B cell (primary cell): Measurements from ENCODE around the gene CD72. TPM values are rescaled to one million over a fixed set of nuclear protein-coding genes. Genes with fewer than 3 reads are reported as not detected.

ENCODE experiments used
- ATAC-seq: fragments of 200-7000 bp; cut with Tn5 transposase; one replicate; pipeline ENCODE4 v1.10.0; 2021; ENCODE audit warnings: low read depth, mild to moderate bottlenecking, moderate number of reproducible peaks, moderate library complexity
- CTCF ChIA-PET: fragments of 350-600 bp; sonication (Branson Sonifier 250); formaldehyde crosslinking; loops from one replicate; lab custom pipeline; 2021; ENCODE audit warnings: antibody characterized with exemption, inconsistent platforms; lab: Charles Lee
- POLR2A ChIA-PET: fragments of 350-600 bp; sonication (Branson Sonifier 250); formaldehyde crosslinking; loops from one replicate; lab custom pipeline; 2021; ENCODE audit warnings: antibody characterized with exemption; lab: Charles Lee
- DNase-seq: peaks from one replicate; pipeline ENCODE4 v3.0.0; 2013
- H2AFZ ChIP-seq: 2 replicates; pipeline ENCODE4 v1.6.1; 2012; ENCODE audit warnings: mild to moderate bottlenecking, low read depth, low read length; ENCODE audit not compliant: insufficient read depth, poor library complexity, severe bottlenecking
- H3K27ac ChIP-seq, 2 donors: 1 replicate in 1 of 2; 2 replicates in 1 of 2; pipeline ENCODE4 v1.5.1; 2012 to 2013; ENCODE audit warnings: low read length in 2 of 2, mild to moderate bottlenecking in 2 of 2, moderate library complexity in 1 of 2
- H3K27me3 ChIP-seq, 4 experiments: fragments of 200-600 bp in 1 of 4; sonication (generic) in 1 of 4; replicated peaks in 1 of 4; 1 replicate in 2 of 4; 2 replicates in 2 of 4; pipeline versions ENCODE4 v1.6.1 to v1.7.0; 2013 to 2016; ENCODE audit warnings: low read length in 3 of 4, mild to moderate bottlenecking in 2 of 4, mixed read lengths in 1 of 4, moderate library complexity in 1 of 4; ENCODE audit not compliant: insufficient read depth in 4 of 4, control insufficient read depth in 3 of 4; ENCODE audit errors: control extremely low read depth in 1 of 4
- H3K36me3 ChIP-seq, 2 experiments: replicated peaks in 1 of 2; 1 replicate in 1 of 2; 2 replicates in 1 of 2; pipeline versions ENCODE4 v1.6.1 to v1.7.1; 2013; ENCODE audit warnings: low read length in 1 of 2; ENCODE audit not compliant: insufficient read depth in 2 of 2, control insufficient read depth in 1 of 2; ENCODE audit errors: control extremely low read depth in 1 of 2, extremely low read depth in 1 of 2
- H3K4me1 ChIP-seq, 2 donors: fragments of 200-600 bp in 1 of 2; sonication (generic) in 1 of 2; 1 replicate in 1 of 2; 2 replicates in 1 of 2; pipeline versions ENCODE4 v1.5.1 to v1.6.1; 2013 to 2017; ENCODE audit warnings: low read length in 2 of 2; ENCODE audit not compliant: control insufficient read depth in 2 of 2, insufficient read depth in 2 of 2
- H3K4me2 ChIP-seq: replicated peaks from 2 replicates; pipeline ENCODE3; 2012; ENCODE audit warnings: mild to moderate bottlenecking, low read depth, low read length; ENCODE audit not compliant: poor library complexity, severe bottlenecking
- H3K4me3 ChIP-seq, 5 experiments: fragments of 200-600 bp in 1 of 5; sonication (generic) in 1 of 5; 1 replicate in 3 of 5; 2 replicates in 2 of 5; pipeline versions ENCODE4 v1.5.1 to v1.7.0; 2011 to 2016; ENCODE audit warnings: low read length in 4 of 5, mild to moderate bottlenecking in 4 of 5, low read depth in 2 of 5, control low read depth in 1 of 5, moderate library complexity in 1 of 5; ENCODE audit not compliant: insufficient read depth in 1 of 5; ENCODE audit errors: control extremely low read depth in 1 of 5, extremely low read depth in 1 of 5
- H3K79me2 ChIP-seq: fragments of 200-600 bp; sonication (generic); one replicate; pipeline ENCODE4 v1.6.0; 2016; ENCODE audit warnings: low read length; ENCODE audit not compliant: control insufficient read depth, insufficient read depth
- H3K9ac ChIP-seq: fragments of 200-600 bp; sonication (generic); 2 replicates; pipeline ENCODE4 v1.6.1; 2017; ENCODE audit warnings: mild to moderate bottlenecking, low read length, moderate library complexity
- H3K9me3 ChIP-seq, 3 donors: one replicate each; pipeline versions ENCODE4 v1.6.1 to v1.7.1; 2013; ENCODE audit warnings: low read length in 2 of 3; ENCODE audit not compliant: control insufficient read depth in 2 of 3, insufficient read depth in 1 of 3; ENCODE audit errors: control extremely low read depth in 1 of 3
- H4K20me1 ChIP-seq: 2 replicates; pipeline ENCODE4 v1.6.0; 2012; ENCODE audit warnings: mild to moderate bottlenecking, low read length; ENCODE audit not compliant: insufficient read depth, control insufficient read depth, poor library complexity, severe bottlenecking
- H3K27ac Mint-ChIP-seq: one replicate; pipeline ENCODE4 v1.8.0; 2021; ENCODE audit warnings: mixed read lengths
- H3K27me3 Mint-ChIP-seq: one replicate; pipeline ENCODE4 v1.8.0; 2021; ENCODE audit warnings: mixed read lengths
- H3K4me1 Mint-ChIP-seq: one replicate; pipeline ENCODE4 v1.8.0; 2021; ENCODE audit warnings: mixed read lengths
- H3K4me3 Mint-ChIP-seq: one replicate; pipeline ENCODE4 v1.8.0; 2021; ENCODE audit warnings: mixed read lengths
- H3K9me3 Mint-ChIP-seq: one replicate; pipeline ENCODE4 v1.8.0; 2022; ENCODE audit warnings: mixed read lengths; ENCODE audit not compliant: insufficient read depth
- CTCF ChIP-seq: fragments of 200-600 bp; IDR thresholded peaks from one replicate; pipeline ENCODE4 v1.8.0; 2022; ENCODE audit warnings: antibody characterized with exemption, mild to moderate bottlenecking
- EZH2 ChIP-seq: IDR thresholded peaks from 2 replicates; pipeline ENCODE4 v1.6.1; 2012; ENCODE audit warnings: borderline replicate concordance, low read depth, mild to moderate bottlenecking, moderate library complexity, low read length; ENCODE audit not compliant: insufficient read depth, poor library complexity, severe bottlenecking
- WGBS: methylation state at CpG from one replicate; pipeline ENCODE4 v1.1.5; 2013; ENCODE audit warnings: missing lambda C conversion rate; ENCODE audit not compliant: insufficient coverage; 5-methylcytosine and 5-hydroxymethylcytosine counted together
- intact Hi-C: fragments of 100-400 bp; cut with micrococcal nuclease; formaldehyde crosslinking; loops from one replicate; pipeline ENCODE4 v1.10.0; 2022
- polyA plus RNA-seq: library from polyadenylated mRNA; depleted of rRNA; stranded (reverse); fragments of >200 nt; gene quantifications from 2 replicates; pipeline ENCODE4 v1.2.3, GENCODE V29; 2012
- total RNA-seq, 2 donors: library from RNA; stranded (reverse); fragments of 120-200 nt in 1 of 2; gene quantifications; 1 replicate in 1 of 2; 2 replicates in 1 of 2; pipeline versions ENCODE4 v1.2.3 to v1.2.4, GENCODE V29; 2013 to 2022

CD72 gene
- total and polyA plus RNA-seq, 2 donors (not counting 1 experiment from before 2014, with no cell fraction given), result 94.6 to 436 TPM

GRCh38 chr9:35628389-35628991, 10.3 kb upstream of the CD72 start:
- Mint-ChIP-seq H3K4me3 (no peak overlapping the region), H3K27ac (peak overlapping the region; percentile 10), H3K4me1 (peaks cover 37% of the 10 kb centered on the region), H3K27me3 (no peaks in the 10 kb centered on the region), H3K9me3 (no peaks in the 10 kb centered on the region)
- no peak overlapping the region for H3K9ac ChIP-seq
- no peak for TF ChIP-seq CTCF
- no peak for TF ChIP-seq EZH2
- H3K27ac ChIP-seq, result no peak overlapping the region
- ATAC-seq (no peak), DNase-seq (no peak)
- intact Hi-C loops, result no loop called here
- no peak overlapping the region for H3K4me3 ChIP-seq
- H2AFZ ChIP-seq, result no peak overlapping the region
- WGBS, result 99% methylated on average over 6 of the region's 6 CpGs
- ChIA-PET POLR2A (interaction anchor here (0.6 to 1.8 kb wide), 4 partner anchors 9 to 99 kb away, joined by 3 to 9 read pairs (median 4); no protein-coding TSS in a partner anchor), CTCF (interaction anchor here (0.7 to 3.0 kb wide), 7 partner anchors 8 to 68 kb away, joined by 3 to 21 read pairs (median 4); no protein-coding TSS in a partner anchor)
- H4K20me1 ChIP-seq, result no peaks in the 10 kb centered on the region
- no peak overlapping the region for H3K4me2 ChIP-seq
- no peaks in the 10 kb centered on the region for H3K27me3 ChIP-seq
- H3K4me1 ChIP-seq, result peaks cover 14 to 16% of the 10 kb centered on the region in 2 donors
- peaks cover 6% of the 10 kb centered on the region for H3K79me2 ChIP-seq
- no peaks in the 10 kb centered on the region for H3K36me3 ChIP-seq
- H3K9me3 ChIP-seq, result no peaks in the 10 kb centered on the region

GRCh38 chr9:35627575-35627974, 9.4 kb upstream of the CD72 start:
- Histone ChIP-seq H3K27ac (no peak overlapping the region), H2AFZ (no peak overlapping the region), H3K4me1 (peaks cover 12 to 15% of the 10 kb centered on the region in 2 donors), H3K9ac (no peak overlapping the region), H3K36me3 (no peaks in the 10 kb centered on the region), H3K4me2 (no peak overlapping the region), H3K4me3 (no peak overlapping the region), H3K27me3 (no peaks in the 10 kb centered on the region), H3K79me2 (peaks cover 4% of the 10 kb centered on the region), H4K20me1 (no peaks in the 10 kb centered on the region), H3K9me3 (no peaks in the 10 kb centered on the region)
- H3K9me3 Mint-ChIP-seq, result no peaks in the 10 kb centered on the region
- CTCF ChIA-PET, result interaction anchor here (1.2 to 3.4 kb wide), 7 partner anchors 12 to 68 kb away, joined by 3 to 21 read pairs (median 8); no protein-coding TSS in a partner anchor
- intact Hi-C loops, result no loop called here
- 17% methylated on average over 1 of the region's 2 CpGs for WGBS
- no peak overlapping the region for H3K4me3 Mint-ChIP-seq
- TF ChIP-seq CTCF, result no peak
- no peak for TF ChIP-seq EZH2
- DNase-seq, result no peak
- ATAC-seq, result no peak
- POLR2A ChIA-PET, result interaction anchor here (1.1 kb wide), 1 partner anchor 13 kb away, joined by 4 read pairs; no protein-coding TSS in a partner anchor
- H3K27me3 Mint-ChIP-seq, result no peaks in the 10 kb centered on the region
- peaks cover 36% of the 10 kb centered on the region for H3K4me1 Mint-ChIP-seq
- H3K27ac Mint-ChIP-seq, result peak overlapping the region; percentile 56
